GM19351 (cell line): ENCODE measurements around the gene FOSB.

Source experiments
- ATAC-seq: cut with Tn5 transposase; IDR thresholded peaks from one replicate; pipeline ENCODE4 v1.9.1; 2021; ENCODE audit warnings: mild to moderate bottlenecking, moderate library complexity; ENCODE audit not compliant: unreplicated experiment

FOSB gene

DNA sequence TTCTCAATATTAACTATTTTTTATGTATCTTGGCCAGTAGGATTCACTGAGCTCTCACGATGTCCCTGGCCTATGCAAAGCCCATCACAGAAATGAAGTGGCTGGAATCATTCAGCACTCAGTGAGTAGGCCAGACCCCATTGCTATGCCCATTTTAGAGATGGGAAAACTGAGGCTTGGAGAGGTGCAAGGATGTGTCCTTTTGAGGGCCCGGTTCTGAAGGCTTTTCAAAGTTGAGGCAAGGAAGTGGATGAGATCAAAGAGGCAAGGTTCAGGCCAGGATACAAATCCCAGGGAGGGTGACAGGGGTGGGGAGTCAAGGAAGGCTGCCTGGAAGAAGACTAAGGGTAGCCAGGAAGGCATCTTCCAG is 25.4 kb upstream of the FOSB start:
- no peak for ATAC-seq

- ATAC-seq = no peak
Observed at GRCh38 chr19:45442778-45443461, 24.9 kb upstream of the FOSB start.

- no peak for ATAC-seq
Observed at GRCh38 chr19:45443462-45444317, 24.1 kb upstream of the FOSB start.

DNA sequence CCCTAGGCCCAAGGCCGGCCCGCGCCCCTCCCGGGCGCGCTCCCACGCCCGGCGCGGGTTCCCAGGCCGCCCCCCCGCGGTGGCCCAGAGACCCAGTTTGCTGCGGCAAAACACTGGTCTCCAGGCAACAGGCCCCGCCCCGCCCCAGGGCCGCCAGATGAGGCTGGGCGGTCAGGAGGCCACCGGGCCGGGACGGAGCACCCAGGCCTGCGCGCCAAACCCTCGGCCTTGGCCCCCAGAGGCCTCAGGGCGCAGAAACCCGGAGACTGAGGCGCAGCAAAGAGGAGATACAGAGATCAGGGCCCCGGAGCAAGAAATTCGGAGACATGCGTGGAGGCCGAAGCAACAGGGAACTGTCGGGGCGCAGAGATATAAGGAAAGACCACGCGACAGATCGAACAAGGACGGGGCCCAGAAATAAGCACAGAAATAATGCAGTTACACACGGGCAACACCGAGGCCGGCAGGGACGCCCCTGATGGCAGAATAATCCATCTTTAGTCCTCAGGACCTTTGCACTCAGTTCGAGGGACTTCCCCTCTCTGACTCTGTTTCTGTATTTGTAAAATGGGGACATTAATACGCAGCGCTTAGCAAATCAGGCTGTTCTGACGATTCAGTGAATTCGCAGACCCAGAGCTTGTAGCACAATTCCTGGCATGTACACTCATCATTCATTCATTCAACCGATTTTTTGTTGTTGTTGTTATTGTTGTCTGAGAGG is 23.3 kb upstream of the FOSB start:
- no peak for ATAC-seq

GRCh38 chr19:45445139-45445538 is 22.7 kb upstream of the FOSB start:
- ATAC-seq = no peak

DNA sequence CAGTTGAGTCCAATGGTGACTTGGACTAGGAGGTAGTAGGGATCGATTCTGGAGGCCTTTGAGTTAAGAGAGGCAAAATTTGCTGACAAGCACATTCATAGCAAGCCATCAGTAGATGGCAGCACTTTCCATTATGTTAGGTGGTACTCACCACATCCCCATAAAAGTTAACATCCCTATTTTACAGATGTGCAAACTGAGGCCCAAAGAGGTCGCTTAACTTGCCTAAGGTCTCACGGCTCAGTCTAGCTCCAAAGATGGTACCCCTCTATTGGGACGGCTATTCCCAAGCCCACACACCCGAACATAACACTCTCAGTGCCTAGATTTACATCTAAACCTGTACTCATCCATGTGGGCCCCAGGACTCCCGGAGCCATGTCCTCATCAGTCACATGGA is 21.5 kb upstream of the FOSB start:
- no peak for ATAC-seq

DNA sequence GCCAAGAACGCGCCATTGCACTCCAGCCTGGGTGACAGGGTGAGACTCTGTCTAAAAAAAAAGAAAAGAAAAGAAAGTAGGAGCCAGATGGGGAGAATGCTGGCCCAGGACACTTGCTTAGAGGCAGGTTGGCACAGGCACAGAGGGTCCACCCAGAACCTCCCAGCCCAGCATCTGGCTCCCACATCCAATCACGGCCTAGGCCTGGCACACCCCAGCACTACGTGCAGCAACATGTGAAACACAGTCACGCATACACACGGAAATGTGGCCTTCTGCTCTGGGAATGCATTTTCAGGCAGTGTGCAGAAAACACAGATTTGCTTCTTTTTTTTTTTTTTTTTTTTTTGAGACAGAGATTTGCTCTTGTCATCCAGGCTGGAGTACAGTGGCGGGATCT is 20.9 kb upstream of the FOSB start:
- ATAC-seq = no peak

DNA sequence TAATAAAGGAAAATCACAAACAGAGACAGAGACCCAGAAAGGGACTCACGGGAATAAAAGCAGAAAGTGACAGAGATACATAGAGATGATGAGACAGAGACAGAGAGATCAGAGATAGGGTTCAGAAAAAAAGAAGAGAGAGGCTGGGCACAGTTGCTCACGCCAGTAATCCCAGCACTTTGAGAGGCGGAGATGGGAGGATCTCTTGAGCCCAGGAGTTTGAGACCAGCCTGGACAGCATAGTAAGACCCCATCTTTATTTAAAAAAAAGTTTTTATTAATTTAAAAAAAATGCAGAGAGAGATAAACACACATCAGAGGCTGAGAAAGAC is 19.4 kb upstream of the FOSB start:
- no peak for ATAC-seq

- no peak for ATAC-seq
Observed at GRCh38 chr19:45448887-45449299, 18.9 kb upstream of the FOSB start.

DNA sequence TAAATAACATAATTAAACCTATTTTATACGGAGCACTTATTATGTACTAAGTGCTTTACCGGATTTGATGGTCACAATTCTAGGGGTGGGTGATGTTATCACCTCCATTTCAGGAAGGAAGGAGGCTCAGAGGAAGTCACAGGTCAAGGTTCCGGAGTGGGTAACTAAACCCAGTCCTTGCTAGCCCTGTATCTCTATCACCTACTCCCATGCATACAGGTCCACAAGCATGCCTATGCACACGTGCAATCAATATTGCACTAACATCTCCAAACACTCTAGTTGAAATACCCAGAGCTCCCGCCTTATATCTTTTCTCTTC is 17.8 kb upstream of the FOSB start:
- no peak for ATAC-seq

DNA sequence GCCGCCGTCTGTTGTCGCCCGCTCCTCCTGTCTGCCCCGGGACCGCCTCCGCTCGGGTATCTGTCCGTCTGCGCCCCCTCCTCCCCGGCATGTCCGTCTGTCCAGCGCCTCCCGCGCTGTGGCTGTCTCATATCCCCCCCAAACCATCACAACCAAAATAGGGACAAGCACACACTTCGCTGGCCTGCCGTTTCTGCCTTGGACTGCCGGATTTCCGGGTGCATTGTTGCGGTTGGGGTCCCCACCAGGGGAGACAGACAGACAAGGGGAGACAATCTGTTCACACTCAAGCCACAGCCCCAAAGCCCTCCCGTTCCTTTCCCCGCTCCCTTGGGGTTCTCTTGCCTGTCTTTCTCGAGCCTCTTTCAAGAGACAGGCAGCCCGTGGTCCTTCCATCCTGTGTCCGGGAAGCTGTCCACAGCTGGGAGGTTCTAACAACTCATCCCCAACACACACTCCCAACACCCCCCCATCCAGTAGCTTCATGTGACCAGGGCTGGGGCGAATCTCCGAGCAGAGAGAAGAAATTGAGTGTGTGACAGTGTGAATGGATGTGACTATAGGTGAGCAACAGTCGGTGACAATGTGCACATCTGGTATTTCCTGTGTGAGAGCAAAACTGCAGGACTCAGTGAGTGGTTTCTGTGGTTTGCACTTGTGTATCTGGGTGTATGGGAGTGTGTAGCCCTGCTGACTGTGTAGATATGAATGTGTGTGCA is 16.5 kb upstream of the FOSB start:
- no peak for ATAC-seq

DNA sequence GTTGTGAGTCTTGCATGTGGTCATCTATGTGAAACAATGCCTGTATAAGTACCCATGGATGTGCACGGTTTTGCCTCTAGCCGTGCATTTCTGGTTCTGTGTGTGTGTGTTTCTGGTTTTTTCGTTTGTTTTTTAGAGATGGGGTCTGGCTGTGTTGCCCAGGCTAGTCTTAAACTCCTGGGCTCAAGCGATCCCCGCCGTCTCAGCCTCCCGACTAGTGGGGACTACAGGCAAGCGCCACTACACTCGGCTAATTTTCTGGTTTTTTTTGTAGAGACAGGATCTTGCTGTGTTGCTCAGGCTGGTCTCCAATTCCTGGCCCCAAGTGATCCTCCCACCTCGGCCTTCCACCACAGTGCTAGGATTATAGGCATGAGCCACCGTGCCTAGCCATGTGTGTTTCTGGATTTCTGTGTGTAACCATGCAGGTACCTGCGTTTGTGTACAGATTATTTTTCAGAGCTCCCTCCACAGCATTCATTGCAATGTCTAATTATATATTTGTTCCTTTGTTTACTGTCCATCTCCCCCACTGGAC is 15.9 kb upstream of the FOSB start:
- no peak for ATAC-seq

- ATAC-seq = no peak
Observed at GRCh38 chr19:45455707-45456499, 11.9 kb upstream of the FOSB start.

DNA sequence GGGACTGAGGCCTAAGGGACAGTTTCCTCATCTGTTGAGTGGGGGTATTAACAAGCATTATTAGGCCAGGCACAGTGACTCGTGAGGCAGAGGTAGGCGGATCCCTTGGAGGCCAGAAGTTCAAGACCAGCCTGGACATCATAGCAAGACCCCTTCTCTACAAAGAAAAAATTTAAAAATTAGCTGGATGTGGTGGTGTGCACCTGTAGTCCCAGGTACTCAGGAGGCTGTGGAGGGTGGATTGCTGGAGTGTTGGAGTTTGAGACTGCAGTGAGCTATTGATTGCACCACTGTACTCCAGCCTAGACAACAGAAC is 11.3 kb upstream of the FOSB start:
- ATAC-seq = no peak

- ATAC-seq = no peak
Observed at GRCh38 chr19:45457776-45458175, 10.0 kb upstream of the FOSB start.

GRCh38 chr19:45460807-45461347 is 6.9 kb upstream of the FOSB start:
- ATAC-seq = no peak

DNA sequence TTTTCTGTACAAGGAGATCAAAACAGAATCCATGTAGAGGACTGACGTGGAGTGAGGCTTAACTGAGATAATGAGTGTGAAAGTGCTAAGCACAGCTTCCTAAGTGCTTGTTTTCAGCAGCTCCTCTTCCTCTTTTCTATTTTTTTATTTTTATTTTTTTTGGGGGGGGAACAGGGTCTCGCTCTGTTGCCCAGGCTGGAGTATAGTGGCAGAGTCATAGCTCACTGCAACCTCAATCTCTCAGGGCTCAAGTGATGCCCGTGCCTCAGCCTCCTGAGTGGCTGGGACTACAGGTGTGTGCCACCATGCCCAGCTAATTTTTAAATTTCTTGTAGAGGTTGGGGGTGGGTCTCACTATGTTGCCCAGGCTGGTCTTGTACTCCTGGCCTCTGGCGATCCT is 5.6 kb upstream of the FOSB start:
- no peak for ATAC-seq

GRCh38 chr19:45463241-45463640 is 4.6 kb upstream of the FOSB start:
- ATAC-seq = no peak

GRCh38 chr19:45464274-45464673 is 3.5 kb upstream of the FOSB start:
- no peak for ATAC-seq

DNA sequence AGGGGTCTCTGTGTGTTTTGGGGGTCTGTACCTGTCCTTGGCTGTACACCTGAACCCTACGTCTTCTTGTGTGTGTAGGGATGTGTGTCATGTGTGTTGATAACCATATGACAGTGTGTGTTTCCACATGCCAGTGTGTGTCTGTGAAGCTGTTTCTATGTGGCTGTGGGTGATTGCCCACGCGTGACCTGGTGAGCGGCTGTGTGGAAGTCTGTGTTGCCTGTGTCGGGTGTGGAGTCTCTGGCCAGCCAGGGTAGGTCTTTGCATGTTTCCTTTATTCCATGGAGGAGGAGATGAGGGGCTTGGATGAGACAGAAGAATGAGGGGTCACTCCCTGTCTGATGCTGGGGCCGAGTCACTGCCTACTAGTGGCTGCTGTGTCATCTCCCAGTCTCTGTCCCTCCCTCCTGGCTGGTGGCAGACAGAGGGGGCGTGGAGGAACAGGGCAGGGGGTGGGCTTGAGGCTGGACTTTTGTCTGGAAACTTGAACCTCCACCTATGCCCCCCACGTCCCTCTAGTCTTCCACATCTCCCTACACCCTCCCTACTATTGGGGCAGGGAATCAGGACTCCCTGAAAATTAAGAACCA is 2.8 kb upstream of the FOSB start:
- ATAC-seq = no peak
